Measurements from ENCODE around the gene NPM1. TPM values are rescaled to one million over a fixed set of nuclear protein-coding genes. Genes with fewer than 3 reads are reported as not detected.
A peak's percentile ranks its signal among the peaks of the same experiment; 100 is the strongest.
"Not testable (repeated sequence)": the region's sequence is repeated elsewhere in the genome, so short reads cannot be mapped to it uniquely, and the experiment has no call there.

NPM1 gene
- total and polyA plus RNA-seq, 2 donors from 2014 or later: 611 to 612 TPM

DNA sequence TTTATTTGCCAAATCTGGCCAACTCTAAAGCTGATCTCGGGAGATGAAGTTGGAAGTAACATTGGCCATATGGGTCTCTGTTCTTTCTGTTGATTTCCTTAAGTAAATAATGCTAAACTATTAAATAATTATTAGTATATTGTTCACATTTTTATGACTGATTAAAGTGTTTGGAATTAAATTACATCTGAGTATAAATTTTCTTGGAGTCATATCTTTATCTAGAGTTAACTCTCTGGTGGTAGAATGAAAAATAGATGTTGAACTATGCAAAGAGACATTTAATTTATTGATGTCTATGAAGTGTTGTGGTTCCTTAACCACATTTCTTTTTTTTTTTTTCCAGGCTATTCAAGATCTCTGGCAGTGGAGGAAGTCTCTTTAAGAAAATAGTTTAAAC is 22.5 kb downstream of the NPM1 start:
- Histone ChIP-seq H3K27me3 (ENCODE audit: control insufficient read depth, insufficient read depth, low read length) (no peaks in the 10 kb centered on the region), H3K27ac (ENCODE audit: low read depth in 2 of 2, low read length in 2 of 2) (no peak overlapping the region), H3K9ac (ENCODE audit: low read length in 3 of 3) (no peak overlapping the region), H3K4me3 (ENCODE audit: low read length in 3 of 3) (no peak overlapping the region), H3K36me3 (ENCODE audit: control insufficient read depth in 2 of 3, insufficient read depth in 3 of 3, low read length in 3 of 3) (peaks cover 11 to 47% (median 15%) of the 10 kb centered on the region in 3 donors), H3K9me3 (ENCODE audit: control insufficient read depth in 2 of 3, insufficient read depth in 1 of 3, low read length in 3 of 3) (no peaks in the 10 kb centered on the region), H3K4me1 (ENCODE audit: control insufficient read depth in 2 of 3, insufficient read depth in 2 of 3, low read depth in 1 of 3, low read length in 3 of 3) (no peaks in the 10 kb centered on the region)
- intact Hi-C loops (cut with DNase I): loop anchor here (10.0 kb wide), 1 partner anchor 505 kb away; no protein-coding TSS in a partner anchor
- FAIRE-seq (no peak), DNase-seq (no peak)
- TF ChIP-seq CTCF (IDR thresholded peaks at IDR 0.05; ENCODE audit: borderline replicate concordance, extremely low read depth, insufficient read depth): no peak

GRCh38 chr5:171412186-171412585 is 24.5 kb downstream of the NPM1 start:
- no peaks in the 10 kb centered on the region for H3K4me1 ChIP-seq (ENCODE audit: control insufficient read depth in 2 of 3, insufficient read depth in 2 of 3, low read depth in 1 of 3, low read length in 3 of 3)
- H3K9ac ChIP-seq (ENCODE audit: low read length in 3 of 3): no peak overlapping the region
- H3K27ac ChIP-seq (ENCODE audit: low read depth in 2 of 2, low read length in 2 of 2): no peak overlapping the region
- no peak for TF ChIP-seq CTCF (IDR thresholded peaks at IDR 0.05; ENCODE audit: borderline replicate concordance, extremely low read depth, insufficient read depth)
- FAIRE-seq: no peak
- intact Hi-C loops (cut with DNase I): loop anchor here (10.0 kb wide), 1 partner anchor 503 kb away; no protein-coding TSS in a partner anchor
- peaks cover 6 to 33% (median 7%) of the 10 kb centered on the region in 3 donors for H3K36me3 ChIP-seq (ENCODE audit: control insufficient read depth in 2 of 3, insufficient read depth in 3 of 3, low read length in 3 of 3)
- peak in 1 of 5 donors; percentile 13 for DNase-seq
- no peak overlapping the region for H3K4me3 ChIP-seq (ENCODE audit: low read length in 3 of 3)
- no peaks in the 10 kb centered on the region for H3K27me3 ChIP-seq (ENCODE audit: control insufficient read depth, insufficient read depth, low read length)
- H3K9me3 ChIP-seq (ENCODE audit: control insufficient read depth in 2 of 3, insufficient read depth in 1 of 3, low read length in 3 of 3): no peaks in the 10 kb centered on the region

DNA sequence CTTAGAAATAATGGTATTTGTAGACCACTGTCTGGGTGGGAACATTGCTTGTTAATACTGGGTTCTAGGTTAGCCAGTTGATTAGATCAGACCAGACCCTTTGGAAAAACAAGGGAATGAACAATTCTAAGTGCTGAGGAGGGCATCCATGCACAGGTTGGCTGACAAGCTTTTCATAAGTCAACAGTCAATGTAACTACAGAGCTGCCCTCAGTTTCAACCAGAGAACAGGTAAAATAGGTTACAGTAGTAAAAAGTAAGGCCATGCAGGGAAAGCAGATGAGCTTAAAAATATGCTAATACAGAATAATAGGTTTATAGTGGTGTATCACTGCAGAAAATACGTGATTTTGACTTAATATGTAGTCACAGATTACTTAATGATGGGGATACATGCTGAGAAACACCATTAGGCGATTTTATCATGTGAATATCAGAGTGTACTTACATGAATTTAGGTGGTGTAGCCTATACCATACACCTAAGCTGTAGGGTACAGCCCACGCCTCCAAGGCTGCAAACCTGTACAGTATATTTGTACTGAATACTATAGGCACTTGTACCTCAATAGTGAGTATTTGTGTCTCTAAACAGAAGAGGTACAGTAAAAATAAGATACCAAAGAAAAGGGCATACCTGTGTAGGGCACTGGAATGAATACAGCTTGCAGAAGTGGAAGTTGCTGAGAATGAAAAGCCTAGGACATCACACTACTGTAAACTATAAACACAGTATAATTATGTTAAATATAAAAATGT is 25.7 kb downstream of the NPM1 start:
- Histone ChIP-seq H3K4me1 (ENCODE audit: control insufficient read depth in 2 of 3, insufficient read depth in 2 of 3, low read depth in 1 of 3, low read length in 3 of 3) (peaks cover 0 to under 1% (median 0%) of the 10 kb centered on the region in 3 donors), H3K9me3 (ENCODE audit: control insufficient read depth in 2 of 3, insufficient read depth in 1 of 3, low read length in 3 of 3) (no peaks in the 10 kb centered on the region), H3K9ac (ENCODE audit: low read length in 3 of 3) (no peak overlapping the region), H3K27ac (ENCODE audit: low read depth in 2 of 2, low read length in 2 of 2) (no peak overlapping the region), H3K4me3 (ENCODE audit: low read length in 3 of 3) (no peak overlapping the region), H3K27me3 (ENCODE audit: control insufficient read depth, insufficient read depth, low read length) (no peaks in the 10 kb centered on the region), H3K36me3 (ENCODE audit: control insufficient read depth in 2 of 3, insufficient read depth in 3 of 3, low read length in 3 of 3) (peaks cover 4 to 21% (median 6%) of the 10 kb centered on the region in 3 donors)
- FAIRE-seq: no peak
- intact Hi-C loops (cut with DNase I): loop anchor here (10.0 kb wide), 1 partner anchor 501 kb away; no protein-coding TSS in a partner anchor
- no peak for DNase-seq
- TF ChIP-seq CTCF (IDR thresholded peaks at IDR 0.05; ENCODE audit: borderline replicate concordance, extremely low read depth, insufficient read depth): no peak

DNA sequence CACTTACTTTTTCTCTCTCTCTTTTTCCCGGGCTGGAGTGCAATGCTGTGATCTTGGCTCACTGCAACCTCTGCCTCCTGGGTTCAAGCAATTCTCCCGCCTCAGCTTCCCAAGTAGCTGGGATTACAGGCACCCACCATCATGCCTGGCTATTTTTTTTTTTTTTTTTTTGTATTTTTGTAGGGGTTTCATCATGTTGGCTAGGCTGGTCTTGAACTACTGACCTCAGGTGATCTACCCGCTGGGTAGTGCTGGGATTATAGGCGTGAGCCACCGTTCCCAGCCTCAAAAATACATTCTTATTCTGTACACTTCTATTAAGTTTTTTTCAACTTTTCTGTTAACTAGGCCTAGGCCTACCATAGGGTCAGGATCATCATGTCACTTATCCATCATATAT is 26.3 kb downstream of the NPM1 start:
- H3K4me3 ChIP-seq (ENCODE audit: low read length in 3 of 3); H3K4me1 ChIP-seq (ENCODE audit: control insufficient read depth in 2 of 3, insufficient read depth in 2 of 3, low read depth in 1 of 3, low read length in 3 of 3); H3K27ac ChIP-seq (ENCODE audit: low read depth in 2 of 2, low read length in 2 of 2); DNase-seq; FAIRE-seq; H3K9ac ChIP-seq (ENCODE audit: low read length in 3 of 3); H3K9me3 ChIP-seq (ENCODE audit: control insufficient read depth in 2 of 3, insufficient read depth in 1 of 3, low read length in 3 of 3); H3K27me3 ChIP-seq (ENCODE audit: control insufficient read depth, insufficient read depth, low read length): not testable (repeated sequence)
- H3K36me3 ChIP-seq (ENCODE audit: control insufficient read depth in 2 of 3, insufficient read depth in 3 of 3, low read length in 3 of 3): peaks cover 4 to 20% (median 6%) of the 10 kb centered on the region in 3 donors
- intact Hi-C loops (cut with DNase I): loop anchor here (10.0 kb wide), 1 partner anchor 501 kb away; no protein-coding TSS in a partner anchor

Measured in kidney (tissue), 14 donors.